Cardiac muscle cell (in vitro differentiated cells and primary cell): ENCODE results near the gene HAUS5. TPM values are rescaled to one million over a fixed set of nuclear protein-coding genes. Genes with fewer than 3 reads are reported as not detected.

Experiments
- DNase-seq, 2 donors: peaks; one replicate each; pipeline versions ENCODE4 v3.0.0 to v3.0.0-alpha.2; 2010 to 2017; ENCODE audit warnings: low read depth in 1 of 2, low spot score in 1 of 2
- H3K27ac ChIP-seq: fragments of 200-600 bp; sonication (generic); 2 replicates; pipeline ENCODE4 v1.5.1; 2016
- H3K27me3 ChIP-seq: fragments of 200-600 bp; sonication (generic); 2 replicates; pipeline ENCODE4 v1.6.0; 2016; ENCODE audit warnings: control low read depth
- H3K36me3 ChIP-seq: fragments of 200-600 bp; sonication (generic); 2 replicates; pipeline ENCODE4 v1.5.1; 2016; ENCODE audit warnings: control low read depth
- H3K4me1 ChIP-seq: fragments of 200-600 bp; sonication (generic); 2 replicates; pipeline ENCODE4 v1.8.1; 2017; ENCODE audit warnings: low read depth, mild to moderate bottlenecking, mixed run types
- H3K4me3 ChIP-seq: fragments of 200-600 bp; sonication (generic); 2 replicates; pipeline ENCODE4 v1.5.1; 2016; ENCODE audit warnings: mild to moderate bottlenecking
- H3K9me3 ChIP-seq: fragments of 200-600 bp; sonication (generic); 2 replicates; pipeline ENCODE4 v1.5.1; 2017; ENCODE audit warnings: low read depth, mild to moderate bottlenecking, control low read depth
- polyA plus RNA-seq: library from polyadenylated mRNA; unstranded; fragments of >200 nt; fragmentation: Nextera tagmentation; extraction: Ambion mirVana; gene quantifications from 2 replicates; pipeline ENCODE4 v1.2.1, GENCODE V29; 2016
- total RNA-seq: library from RNA; depleted of rRNA; stranded (reverse); fragments of >200 nt; gene quantifications from 2 replicates; pipeline ENCODE4 v1.2.3, GENCODE V29; 2016
- TF ChIP-seq, protein P1 (sequence below): IDR thresholded peaks from 2 replicates; pipeline ENCODE4 v1.5.1; 2012; ENCODE audit warnings: low read depth, mild to moderate bottlenecking, low read length

Gene HAUS5
- total and polyA plus RNA-seq, 2 experiments from 2014 or later = 20.5 to 29.6 TPM

GRCh38 chr19:35642798-35643254 is 30.3 kb downstream of the HAUS5 start:
- no peak for DNase-seq
- Histone ChIP-seq H3K27me3 (no peaks in the 10 kb centered on the region), H3K36me3 (peaks cover under 1% of the 10 kb centered on the region), H3K9me3 (no peaks in the 10 kb centered on the region), H3K27ac (peak overlapping the region; percentile 37), H3K4me3 (peak overlapping the region; percentile 33), H3K4me1 (peaks cover 6% of the 10 kb centered on the region)
- TF ChIP-seq, protein P1, sequence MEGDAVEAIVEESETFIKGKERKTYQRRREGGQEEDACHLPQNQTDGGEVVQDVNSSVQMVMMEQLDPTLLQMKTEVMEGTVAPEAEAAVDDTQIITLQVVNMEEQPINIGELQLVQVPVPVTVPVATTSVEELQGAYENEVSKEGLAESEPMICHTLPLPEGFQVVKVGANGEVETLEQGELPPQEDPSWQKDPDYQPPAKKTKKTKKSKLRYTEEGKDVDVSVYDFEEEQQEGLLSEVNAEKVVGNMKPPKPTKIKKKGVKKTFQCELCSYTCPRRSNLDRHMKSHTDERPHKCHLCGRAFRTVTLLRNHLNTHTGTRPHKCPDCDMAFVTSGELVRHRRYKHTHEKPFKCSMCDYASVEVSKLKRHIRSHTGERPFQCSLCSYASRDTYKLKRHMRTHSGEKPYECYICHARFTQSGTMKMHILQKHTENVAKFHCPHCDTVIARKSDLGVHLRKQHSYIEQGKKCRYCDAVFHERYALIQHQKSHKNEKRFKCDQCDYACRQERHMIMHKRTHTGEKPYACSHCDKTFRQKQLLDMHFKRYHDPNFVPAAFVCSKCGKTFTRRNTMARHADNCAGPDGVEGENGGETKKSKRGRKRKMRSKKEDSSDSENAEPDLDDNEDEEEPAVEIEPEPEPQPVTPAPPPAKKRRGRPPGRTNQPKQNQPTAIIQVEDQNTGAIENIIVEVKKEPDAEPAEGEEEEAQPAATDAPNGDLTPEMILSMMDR = no peak

DNA sequence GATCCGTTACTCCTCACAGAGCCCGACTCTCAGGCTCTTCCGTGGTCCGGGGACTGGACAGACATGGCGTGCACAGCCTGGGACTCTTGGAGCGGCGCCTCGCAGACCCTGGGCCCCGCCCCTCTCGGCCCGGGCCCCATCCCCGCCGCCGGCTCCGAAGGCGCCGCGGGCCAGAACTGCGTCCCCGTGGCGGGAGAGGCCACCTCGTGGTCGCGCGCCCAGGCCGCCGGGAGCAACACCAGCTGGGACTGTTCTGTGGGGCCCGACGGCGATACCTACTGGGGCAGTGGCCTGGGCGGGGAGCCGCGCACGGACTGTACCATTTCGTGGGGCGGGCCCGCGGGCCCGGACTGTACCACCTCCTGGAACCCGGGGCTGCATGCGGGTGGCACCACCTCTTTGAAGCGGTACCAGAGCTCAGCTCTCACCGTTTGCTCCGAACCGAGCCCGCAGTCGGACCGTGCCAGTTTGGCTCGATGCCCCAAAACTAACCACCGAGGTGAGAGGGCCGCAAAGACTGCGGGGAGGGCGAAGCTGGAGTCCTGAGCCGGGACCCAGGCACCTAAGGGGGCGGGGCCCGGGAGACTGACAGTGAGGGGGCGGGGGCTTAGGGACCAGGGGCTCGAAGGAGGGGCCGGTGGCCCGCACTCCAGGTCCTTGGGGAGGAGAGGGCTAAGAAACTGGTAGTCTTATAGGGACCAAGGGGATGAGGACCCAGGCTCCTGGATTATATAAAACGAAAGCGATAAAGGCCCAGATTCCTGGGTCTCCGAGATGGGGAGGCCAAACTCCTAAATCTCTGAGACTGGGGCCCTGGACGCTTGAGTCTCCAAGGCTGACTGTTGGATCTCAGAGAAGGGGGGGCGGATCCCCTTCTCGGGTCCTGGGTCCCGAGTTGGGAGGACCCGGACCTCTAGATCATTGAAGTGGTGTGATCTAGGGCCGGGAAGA is 31.0 kb downstream of the HAUS5 start:
- Histone ChIP-seq H3K4me1 (peaks cover 6% of the 10 kb centered on the region), H3K27me3 (no peaks in the 10 kb centered on the region), H3K4me3 (peak overlapping the region; percentile 33), H3K27ac (peak overlapping the region; percentile 52), H3K9me3 (no peaks in the 10 kb centered on the region), H3K36me3 (no peaks in the 10 kb centered on the region)
- peak; percentile 86 to 92 for DNase-seq
- TF ChIP-seq, protein P1 = no peak

- TF ChIP-seq, protein P1 = no peak
- Histone ChIP-seq H3K27ac (peak overlapping the region; percentile 67), H3K4me1 (peaks cover 4% of the 10 kb centered on the region), H3K27me3 (no peaks in the 10 kb centered on the region), H3K9me3 (no peaks in the 10 kb centered on the region), H3K4me3 (peak overlapping the region; percentile 33), H3K36me3 (no peaks in the 10 kb centered on the region)
- peak; percentile 96 to 97 for DNase-seq
Measured at GRCh38 chr19:35644206-35644986, 31.9 kb downstream of the HAUS5 start.

DNA sequence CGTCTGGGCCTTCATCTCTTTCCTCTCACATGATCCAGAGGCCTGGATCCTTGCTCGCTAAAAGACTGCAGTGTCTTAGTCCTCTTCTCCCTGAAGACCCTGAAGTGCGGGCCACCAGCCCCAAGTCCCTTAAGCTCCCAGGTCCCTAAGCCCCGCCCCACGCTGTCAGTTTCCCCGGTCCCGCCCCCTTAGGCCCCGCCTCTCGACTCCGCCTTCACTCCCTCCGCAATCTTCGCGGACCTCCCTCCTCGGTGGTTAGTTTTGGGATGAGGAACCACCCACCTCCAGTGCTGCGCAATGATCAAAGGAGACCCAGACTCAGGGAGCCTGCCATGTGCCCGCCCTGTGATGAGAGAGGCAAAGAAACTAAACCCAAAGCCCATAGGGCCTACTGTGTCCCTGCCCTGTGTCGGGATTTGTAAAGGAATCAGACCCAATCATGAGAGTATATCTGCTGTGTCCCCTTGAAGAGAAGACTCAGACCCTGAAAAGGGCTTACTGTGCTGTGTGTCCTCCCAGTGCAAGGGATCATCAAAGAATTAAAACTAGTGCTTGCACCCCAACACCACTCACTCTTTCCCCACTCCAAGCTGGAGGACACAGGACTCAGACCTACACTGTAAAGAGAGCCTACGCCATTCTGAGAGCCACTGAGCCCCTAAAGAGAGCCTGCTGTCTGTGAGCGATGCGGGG is 32.6 kb downstream of the HAUS5 start:
- peaks cover 5% of the 10 kb centered on the region for H3K4me1 ChIP-seq
- peak overlapping the region; percentile 67 for H3K27ac ChIP-seq

More for the DNA sequence above, 32.6 kb downstream of the HAUS5 start:
- Histone ChIP-seq H3K4me3 (peak overlapping the region; percentile 33), H3K9me3 (no peaks in the 10 kb centered on the region), H3K27me3 (no peaks in the 10 kb centered on the region), H3K36me3 (no peaks in the 10 kb centered on the region)
- TF ChIP-seq, protein P1 = no peak
- DNase-seq = peak; percentile 70 to 85
